ENCODE measurements around the gene FAM13C.

DNA sequence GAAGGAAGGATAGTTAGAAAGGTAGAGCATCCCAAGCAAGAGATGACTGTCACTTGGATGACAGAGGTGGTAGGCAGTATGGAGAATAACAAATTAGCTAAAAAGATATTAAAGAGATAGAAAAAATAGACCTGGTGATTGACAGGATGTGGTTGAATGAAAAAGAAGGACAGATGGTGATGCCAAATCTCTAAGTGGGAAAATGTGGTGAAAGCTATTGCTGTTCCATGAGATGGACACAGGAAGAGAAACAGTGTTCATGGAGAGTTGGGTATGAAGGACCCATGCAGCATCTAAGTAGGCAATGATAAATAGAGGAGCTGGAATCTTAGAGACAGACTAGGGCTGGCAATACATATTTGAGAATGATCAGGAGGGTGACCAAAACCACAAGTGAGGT lies 30.7 kb downstream of the FAM13C start:
- no peak for TF ChIP-seq POLR2A (IDR thresholded peaks at IDR 0.05)
- TF ChIP-seq, protein P1, sequence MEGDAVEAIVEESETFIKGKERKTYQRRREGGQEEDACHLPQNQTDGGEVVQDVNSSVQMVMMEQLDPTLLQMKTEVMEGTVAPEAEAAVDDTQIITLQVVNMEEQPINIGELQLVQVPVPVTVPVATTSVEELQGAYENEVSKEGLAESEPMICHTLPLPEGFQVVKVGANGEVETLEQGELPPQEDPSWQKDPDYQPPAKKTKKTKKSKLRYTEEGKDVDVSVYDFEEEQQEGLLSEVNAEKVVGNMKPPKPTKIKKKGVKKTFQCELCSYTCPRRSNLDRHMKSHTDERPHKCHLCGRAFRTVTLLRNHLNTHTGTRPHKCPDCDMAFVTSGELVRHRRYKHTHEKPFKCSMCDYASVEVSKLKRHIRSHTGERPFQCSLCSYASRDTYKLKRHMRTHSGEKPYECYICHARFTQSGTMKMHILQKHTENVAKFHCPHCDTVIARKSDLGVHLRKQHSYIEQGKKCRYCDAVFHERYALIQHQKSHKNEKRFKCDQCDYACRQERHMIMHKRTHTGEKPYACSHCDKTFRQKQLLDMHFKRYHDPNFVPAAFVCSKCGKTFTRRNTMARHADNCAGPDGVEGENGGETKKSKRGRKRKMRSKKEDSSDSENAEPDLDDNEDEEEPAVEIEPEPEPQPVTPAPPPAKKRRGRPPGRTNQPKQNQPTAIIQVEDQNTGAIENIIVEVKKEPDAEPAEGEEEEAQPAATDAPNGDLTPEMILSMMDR (IDR thresholded peaks at IDR 0.05) = no peak
- no peak for TF ChIP-seq POLR2AphosphoS5 (IDR thresholded peaks at IDR 0.05; ENCODE audit: insufficient read depth in 1 of 2, low read depth in 1 of 2)

Data from vagina (tissue), 2 donors.